ENCODE data around the gene MCEMP1. TPM values are rescaled to one million over a fixed set of nuclear protein-coding genes. Genes with fewer than 3 reads are reported as not detected.

Gene MCEMP1
- total RNA-seq, 4 donors from 2014 or later: not detected

DNA sequence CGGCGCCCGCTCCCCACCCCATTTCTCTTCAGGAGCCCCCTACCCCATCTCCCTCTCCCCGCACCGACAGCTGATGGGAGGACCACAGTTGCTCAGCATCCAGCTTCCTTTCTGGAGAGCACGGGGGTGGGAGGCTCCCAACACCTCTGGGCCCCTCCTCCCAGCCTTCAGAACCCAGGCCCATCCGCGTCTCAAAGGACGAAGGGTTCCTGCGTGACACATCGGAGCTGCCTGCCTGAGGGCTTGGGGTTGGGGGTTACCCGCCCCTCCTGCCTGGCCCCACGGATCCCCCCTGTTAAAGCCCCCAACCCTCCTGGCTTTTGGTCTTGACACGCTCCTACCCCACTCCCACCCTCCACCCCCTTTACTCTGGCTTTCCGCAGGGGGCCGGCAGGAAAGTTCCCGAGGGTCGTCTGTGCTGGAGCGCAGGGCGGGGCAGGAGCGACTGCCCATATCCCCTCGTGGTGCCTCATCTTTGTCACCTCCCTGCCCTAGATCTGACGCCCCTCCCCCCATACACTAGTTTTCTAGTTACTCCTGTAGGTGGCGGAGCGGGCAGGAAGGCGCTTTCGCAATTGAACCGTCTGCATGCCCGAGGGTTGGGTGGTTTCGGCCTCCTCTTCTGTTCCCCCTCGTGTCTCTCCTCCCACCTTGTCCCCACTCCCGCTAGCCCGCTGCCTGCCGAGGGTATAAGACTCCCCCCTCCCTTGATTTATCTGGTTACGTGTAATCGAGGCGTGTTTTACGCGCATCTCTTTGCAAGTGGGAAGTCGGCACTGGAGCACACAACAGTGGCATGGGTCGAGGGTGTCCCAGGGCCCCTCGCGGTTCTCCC lies 4.7 kb downstream of the MCEMP1 start:
- 3 to 5% methylated on average over 42 to 43 of the region's 43 CpGs for WGBS, 2 donors
- H3K4me3 ChIP-seq (ENCODE audit: low read depth, poor library complexity, severe bottlenecking): peak overlapping the region; percentile 95
- intact Hi-C loops (cut with DNase I; ENCODE audit: low total_unique reads): loop anchor here (2.0 to 10.0 kb wide), 2 partner anchors 113 to 327 kb away; no protein-coding TSS in a partner anchor
- peak; percentile 80 to 95 for DNase-seq (ENCODE audit: low spot score in 2 of 2)
- TF ChIP-seq, protein P1, sequence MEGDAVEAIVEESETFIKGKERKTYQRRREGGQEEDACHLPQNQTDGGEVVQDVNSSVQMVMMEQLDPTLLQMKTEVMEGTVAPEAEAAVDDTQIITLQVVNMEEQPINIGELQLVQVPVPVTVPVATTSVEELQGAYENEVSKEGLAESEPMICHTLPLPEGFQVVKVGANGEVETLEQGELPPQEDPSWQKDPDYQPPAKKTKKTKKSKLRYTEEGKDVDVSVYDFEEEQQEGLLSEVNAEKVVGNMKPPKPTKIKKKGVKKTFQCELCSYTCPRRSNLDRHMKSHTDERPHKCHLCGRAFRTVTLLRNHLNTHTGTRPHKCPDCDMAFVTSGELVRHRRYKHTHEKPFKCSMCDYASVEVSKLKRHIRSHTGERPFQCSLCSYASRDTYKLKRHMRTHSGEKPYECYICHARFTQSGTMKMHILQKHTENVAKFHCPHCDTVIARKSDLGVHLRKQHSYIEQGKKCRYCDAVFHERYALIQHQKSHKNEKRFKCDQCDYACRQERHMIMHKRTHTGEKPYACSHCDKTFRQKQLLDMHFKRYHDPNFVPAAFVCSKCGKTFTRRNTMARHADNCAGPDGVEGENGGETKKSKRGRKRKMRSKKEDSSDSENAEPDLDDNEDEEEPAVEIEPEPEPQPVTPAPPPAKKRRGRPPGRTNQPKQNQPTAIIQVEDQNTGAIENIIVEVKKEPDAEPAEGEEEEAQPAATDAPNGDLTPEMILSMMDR (IDR thresholded peaks at IDR 0.05): no peak
- no peak for TF ChIP-seq POLR2A (IDR thresholded peaks at IDR 0.05)

DNA sequence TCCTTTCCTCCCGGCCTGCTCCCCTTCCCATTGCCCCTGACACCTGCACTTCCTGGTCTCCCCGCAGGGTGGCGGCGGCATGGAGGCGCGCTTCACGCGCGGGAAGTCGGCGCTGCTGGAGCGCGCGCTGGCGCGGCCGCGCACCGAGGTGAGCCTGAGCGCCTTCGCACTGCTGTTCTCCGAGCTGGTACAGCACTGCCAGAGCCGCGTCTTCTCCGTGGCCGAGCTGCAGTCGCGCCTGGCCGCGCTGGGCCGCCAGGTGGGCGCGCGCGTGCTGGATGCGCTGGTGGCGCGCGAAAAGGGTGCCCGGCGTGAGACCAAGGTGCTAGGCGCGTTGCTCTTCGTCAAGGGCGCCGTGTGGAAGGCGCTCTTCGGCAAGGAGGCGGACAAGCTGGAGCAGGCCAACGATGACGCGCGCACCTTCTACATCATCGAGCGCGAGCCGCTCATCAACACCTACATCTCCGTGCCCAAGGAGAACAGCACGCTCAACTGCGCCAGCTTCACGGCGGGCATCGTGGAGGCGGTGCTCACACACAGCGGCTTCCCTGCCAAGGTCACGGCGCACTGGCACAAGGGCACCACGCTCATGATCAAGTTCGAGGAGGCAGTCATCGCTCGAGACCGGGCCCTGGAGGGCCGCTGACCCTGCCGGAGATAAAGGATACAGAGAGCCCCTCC lies 5.4 kb downstream of the MCEMP1 start:
- no peak for DNase-seq (ENCODE audit: low spot score in 2 of 2)
- H3K4me3 ChIP-seq (ENCODE audit: low read depth, poor library complexity, severe bottlenecking): no peak overlapping the region
- no peak for TF ChIP-seq POLR2A (IDR thresholded peaks at IDR 0.05)
- TF ChIP-seq, protein P1 (IDR thresholded peaks at IDR 0.05): no peak
- WGBS, 2 donors: 84 to 86% methylated on average over 67 to 74 of the region's 74 CpGs
- intact Hi-C loops (cut with DNase I; ENCODE audit: low total_unique reads): loop anchor here (10.0 kb wide), 1 partner anchor 328 kb away; no protein-coding TSS in a partner anchor

DNA sequence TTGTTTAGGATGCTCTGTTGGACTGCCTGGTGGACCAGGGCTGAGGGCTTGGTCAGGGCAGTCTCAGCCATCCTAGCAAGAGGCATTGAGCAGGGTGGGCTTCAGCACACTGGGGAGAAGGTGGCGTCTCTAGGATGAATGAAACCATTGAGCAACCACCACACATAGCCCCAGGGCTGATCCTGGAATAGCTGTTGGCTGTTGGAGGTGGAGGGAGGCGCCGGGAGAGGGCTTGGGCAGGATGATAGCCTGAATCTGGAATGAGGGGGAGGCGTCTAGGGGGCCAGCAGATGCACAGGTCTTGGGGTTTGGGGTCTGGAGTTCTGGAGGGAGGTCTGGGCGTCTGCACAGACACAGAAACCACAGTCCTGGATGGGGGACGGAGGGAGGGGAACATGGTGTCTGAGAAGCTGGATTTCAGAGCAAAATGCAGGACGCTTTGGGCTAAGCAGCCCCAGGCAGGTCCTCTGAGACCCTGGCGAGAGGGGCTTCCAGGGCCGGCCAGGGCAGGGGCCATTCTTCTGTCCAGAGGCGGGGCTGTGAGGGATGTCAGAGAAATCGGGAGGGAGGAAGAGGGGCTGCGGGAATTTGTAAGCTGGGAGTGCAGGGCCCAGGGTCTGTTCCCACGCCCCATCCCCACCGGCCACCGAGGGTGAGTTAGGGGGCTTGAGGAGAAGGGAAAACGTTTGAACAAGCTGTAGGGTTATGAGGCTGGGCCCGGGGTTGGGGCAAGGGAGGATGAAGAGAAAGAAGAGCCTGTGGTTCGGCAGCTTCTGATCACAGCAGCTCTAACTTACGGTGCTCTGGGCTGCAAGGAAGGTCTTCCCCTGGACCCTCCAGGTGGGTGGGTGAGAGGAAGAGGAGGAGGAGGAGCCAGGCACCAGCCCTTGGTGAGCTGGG lies 8.9 kb downstream of the MCEMP1 start:
- no peak overlapping the region for H3K4me3 ChIP-seq (ENCODE audit: low read depth, poor library complexity, severe bottlenecking)
- TF ChIP-seq POLR2A (IDR thresholded peaks at IDR 0.05): no peak
- TF ChIP-seq, protein P1 (IDR thresholded peaks at IDR 0.05): no peak
- WGBS, 2 donors: 45% methylated on average over 18 to 19 of the region's 19 CpGs
- DNase-seq (ENCODE audit: low spot score in 2 of 2): no peak
- intact Hi-C loops (cut with DNase I; ENCODE audit: low total_unique reads): loop anchor here (10.0 kb wide), 1 partner anchor 331 kb away; no protein-coding TSS in a partner anchor

DNA sequence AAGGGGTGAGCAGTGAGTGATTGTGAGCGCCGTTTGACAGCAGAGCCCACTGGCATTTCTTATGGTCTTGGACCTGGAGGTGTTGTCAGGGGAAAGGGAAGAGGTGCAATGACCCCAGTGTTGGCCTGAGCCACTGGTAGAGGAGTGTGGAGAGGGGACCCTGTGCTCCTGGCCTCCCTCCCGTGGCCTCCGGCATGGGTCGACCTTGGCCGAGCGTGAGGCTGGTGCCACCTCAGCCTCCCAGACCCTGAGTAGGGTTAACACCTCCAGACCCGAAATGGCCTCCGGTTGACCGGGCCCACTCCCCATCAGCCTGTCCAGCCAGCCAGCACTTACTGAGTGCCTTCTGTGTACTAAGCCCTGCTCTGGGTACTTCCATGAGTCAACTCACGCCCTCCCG lies 10.3 kb downstream of the MCEMP1 start:
- WGBS, 2 donors: 81 to 83% methylated on average over 9 to 12 of the region's 12 CpGs
- H3K4me3 ChIP-seq (ENCODE audit: low read depth, poor library complexity, severe bottlenecking): no peak overlapping the region
- intact Hi-C loops (cut with DNase I; ENCODE audit: low total_unique reads): loop anchor here (10.0 kb wide), 1 partner anchor 332 kb away; no protein-coding TSS in a partner anchor
- TF ChIP-seq, protein P1 (IDR thresholded peaks at IDR 0.05): no peak
- no peak for TF ChIP-seq POLR2A (IDR thresholded peaks at IDR 0.05)
- no peak for DNase-seq (ENCODE audit: low spot score in 2 of 2)

DNA sequence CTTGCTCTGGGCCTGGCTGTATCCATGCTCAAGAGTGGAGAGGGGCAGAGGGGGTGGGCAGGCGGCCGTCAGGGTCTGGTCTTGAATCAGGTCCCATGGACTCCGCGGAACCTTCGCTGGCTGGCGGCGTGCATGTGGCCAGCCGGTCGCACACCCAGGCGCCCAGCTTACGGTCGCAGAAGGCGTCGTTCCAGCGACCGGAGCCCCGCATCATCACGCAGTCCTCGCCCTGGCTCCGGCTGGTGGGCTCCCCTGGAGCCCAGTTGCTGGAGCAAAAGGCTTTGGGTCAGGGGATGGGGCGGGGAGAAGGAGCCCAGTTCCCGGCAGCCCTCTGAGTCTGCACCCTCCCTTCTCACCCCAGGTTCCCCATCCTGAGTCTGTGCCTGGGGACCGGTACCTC lies 12.3 kb downstream of the MCEMP1 start:
- intact Hi-C loops (cut with DNase I; ENCODE audit: low total_unique reads): loop anchor here (10.0 kb wide), 1 partner anchor 334 kb away; no protein-coding TSS in a partner anchor
- TF ChIP-seq, protein P1 (IDR thresholded peaks at IDR 0.05): no peak
- no peak for TF ChIP-seq POLR2A (IDR thresholded peaks at IDR 0.05)
- 35 to 50% methylated on average over 18 to 23 of the region's 23 CpGs for WGBS, 2 donors

More for the DNA sequence above, 12.3 kb downstream of the MCEMP1 start:
- H3K4me3 ChIP-seq (ENCODE audit: low read depth, poor library complexity, severe bottlenecking): no peak overlapping the region
- no peak for DNase-seq (ENCODE audit: low spot score in 2 of 2)

Data from lower leg skin (tissue), 4 donors.